OCI-LY7 (cell line): ENCODE measurements around the gene PCDHB8. TPM values are rescaled to one million over a fixed set of nuclear protein-coding genes. Genes with fewer than 3 reads are reported as not detected.
A peak's percentile ranks its signal among the peaks of the same experiment; 100 is the strongest.
"Not testable (repeated sequence)": the region's sequence is repeated elsewhere in the genome, so short reads cannot be mapped to it uniquely, and the experiment has no call there.

Source experiments
- BruUV-seq: library from RNA; stranded (reverse); fragments of 400-500 nt; replicated peaks from 2 replicates; lab custom pipeline; 2021; lab: Mats Ljungman, UMichigan
- CTCF ChIA-PET: fragments of 300-600 bp; sonication (Branson Sonifier 250); formaldehyde crosslinking; loops from one replicate; lab custom pipeline; 2022; ENCODE audit warnings: antibody characterized with exemption; ENCODE audit not compliant: unreplicated experiment; lab: Charles Lee
- POLR2A ChIA-PET: fragments of 300-600 bp; sonication (Branson Sonifier 250); formaldehyde crosslinking; loops from one replicate; lab custom pipeline; 2022; ENCODE audit warnings: antibody characterized with exemption; lab: Charles Lee
- DNase-seq: peaks from one replicate; pipeline ENCODE4 v3.0.0-alpha.2; 2015; ENCODE audit warnings: low spot score
- H2AFZ ChIP-seq: fragments of 200-600 bp; sonication (generic), shearing (Covaris generic); 2 replicates; pipeline ENCODE4 v1.6.1; 2014; ENCODE audit warnings: mild to moderate bottlenecking, antibody characterized with exemption, low read length, moderate library complexity
- H3K27ac ChIP-seq: fragments of 200-600 bp; sonication (generic); 2 replicates; pipeline ENCODE4 v1.5.1; 2014; ENCODE audit warnings: mixed run types, low read depth, mild to moderate bottlenecking, moderate library complexity, low read length, inconsistent platforms; ENCODE audit not compliant: poor library complexity, severe bottlenecking
- H3K36me3 ChIP-seq: fragments of 200-600 bp; sonication (generic); 2 replicates; pipeline ENCODE4 v1.6.1; 2014; ENCODE audit warnings: mild to moderate bottlenecking, antibody characterized with exemption, low read length, moderate library complexity, mixed read lengths; ENCODE audit not compliant: insufficient read depth
- H3K4me1 ChIP-seq: fragments of 200-600 bp; sonication (generic); 2 replicates; pipeline ENCODE4 v1.5.1; 2014; ENCODE audit warnings: mild to moderate bottlenecking, low read length; ENCODE audit not compliant: insufficient read depth, poor library complexity, severe bottlenecking
- H3K4me2 ChIP-seq: fragments of 200-600 bp; sonication (generic); 2 replicates; pipeline ENCODE4 v1.6.1; 2014; ENCODE audit warnings: mild to moderate bottlenecking, low read length
- H3K4me3 ChIP-seq: fragments of 200-600 bp; sonication (generic); 2 replicates; pipeline ENCODE4 v1.5.1; 2014; ENCODE audit warnings: mild to moderate bottlenecking, low read depth, low read length; ENCODE audit not compliant: poor library complexity, severe bottlenecking
- H3K79me2 ChIP-seq: fragments of 200-600 bp; sonication (generic); 2 replicates; pipeline ENCODE4 v1.6.1; 2016; ENCODE audit warnings: low read depth, mild to moderate bottlenecking, low read length, moderate library complexity, mixed read lengths; ENCODE audit not compliant: insufficient read depth
- H3K9me2 ChIP-seq: fragments of 200-600 bp; sonication (generic); 2 replicates; pipeline ENCODE4 v1.6.1; 2016; ENCODE audit warnings: mild to moderate bottlenecking, low read length, mixed read lengths; ENCODE audit not compliant: insufficient read depth
- H3K9me3 ChIP-seq: fragments of 200-600 bp; sonication (generic); 2 replicates; pipeline ENCODE4 v1.6.1; 2014; ENCODE audit warnings: mild to moderate bottlenecking, mixed run types, low read length, mixed read lengths
- H4K20me1 ChIP-seq: fragments of 200-600 bp; sonication (generic); 2 replicates; pipeline ENCODE4 v1.6.1; 2014; ENCODE audit warnings: mild to moderate bottlenecking, antibody characterized with exemption, low read length, moderate library complexity, mixed read lengths; ENCODE audit not compliant: insufficient read depth
- CTCF ChIP-seq: fragments of 200-600 bp; sonication (generic); conservative IDR thresholded peaks from 2 replicates; pipeline ENCODE4 v1.5.1; 2014; ENCODE audit warnings: mild to moderate bottlenecking, antibody characterized with exemption, low read length, moderate library complexity, mixed read lengths
- EZH2phosphoT487 ChIP-seq: fragments of 200-600 bp; sonication (generic); IDR thresholded peaks from 2 replicates; pipeline ENCODE4 v1.6.1; 2018; ENCODE audit warnings: low read depth, borderline replicate concordance, mild to moderate bottlenecking, mixed run types, antibody characterized with exemption, low read length, moderate library complexity, mixed read lengths
- intact Hi-C: fragments of 100-400 bp; cut with micrococcal nuclease; formaldehyde crosslinking; loops from one replicate; pipeline ENCODE4 v1.10.0; 2022; ENCODE audit not compliant: unreplicated experiment
- total RNA-seq, 2 experiments: library from RNA; depleted of rRNA in 1 of 2; stranded (reverse); fragments of >200 nt in 1 of 2; shearing (Covaris generic) in 1 of 2; gene quantifications; 2 replicates each; pipeline ENCODE4 v1.2.3, GENCODE V29; 2014 to 2022

PCDHB8 gene
- total RNA-seq, 2 experiments from 2014 or later = not detected

DNA sequence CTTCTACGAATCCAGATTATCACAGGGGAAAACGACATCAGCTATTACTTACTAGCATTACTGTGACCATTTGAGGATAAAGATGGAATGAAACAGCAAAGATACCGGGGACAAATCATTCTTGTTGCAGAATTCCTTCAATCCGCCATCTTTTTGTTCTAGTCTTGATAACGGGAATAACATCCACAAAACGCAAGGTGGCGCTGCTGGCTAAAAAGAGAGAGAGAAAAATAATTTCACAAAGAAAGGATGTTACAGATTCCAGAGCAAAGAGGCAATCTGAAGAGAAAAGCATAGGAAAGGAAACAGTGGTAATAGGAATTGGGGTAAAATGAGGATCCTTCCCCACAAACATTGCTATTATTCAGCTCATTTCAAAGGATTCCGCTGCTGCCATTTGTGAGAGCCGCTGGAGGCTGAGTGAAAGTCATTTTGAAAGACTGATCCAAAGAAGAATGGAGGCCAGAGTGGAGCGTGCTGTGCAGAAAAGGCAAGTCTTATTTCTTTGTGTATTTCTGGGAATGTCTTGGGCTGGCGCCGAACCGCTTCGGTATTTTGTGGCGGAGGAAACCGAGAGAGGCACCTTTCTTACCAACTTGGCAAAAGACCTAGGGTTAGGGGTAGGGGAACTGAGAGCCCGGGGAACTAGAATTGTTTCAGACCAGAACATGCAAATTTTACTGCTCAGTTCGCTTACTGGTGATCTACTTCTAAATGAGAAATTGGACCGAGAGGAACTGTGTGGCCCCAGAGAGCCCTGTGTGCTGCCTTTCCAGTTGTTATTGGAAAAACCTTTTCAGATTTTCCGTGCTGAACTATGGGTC, 5.0 kb upstream of the PCDHB8 start, which contains the start of gene PCDHB7:
Gene PCDHB7 (plus strand): TSS at position 264 of the 824 bp plus-strand sequence. CDS start 192 bp downstream, at position 456.
- Histone ChIP-seq H3K79me2 (no peaks in the 10 kb centered on the region), H3K36me3 (no peaks in the 10 kb centered on the region), H3K4me2 (no peak within 1 kb of the TSS), H3K9me3 (no peaks in the 10 kb centered on the region), H4K20me1 (no peaks in the 10 kb centered on the region), H3K27ac (no peak within 1 kb of the TSS), H3K9me2 (no peaks in the 10 kb centered on the region), H3K4me3 (no peak within 1 kb of the TSS), H2AFZ (0 out of 2 replicates have a peak within 1 kb of the TSS, but pooled peaks have one; percentile 8), H3K4me1 (no peaks in the 10 kb centered on the region)
- intact Hi-C loops = no loop called here
- POLR2A ChIA-PET = interaction anchor here (0.6 kb wide), 1 partner anchor 140 kb away, joined by 3 read pairs; no protein-coding TSS in a partner anchor
- peak; percentile 26 for DNase-seq
- no peak for TF ChIP-seq EZH2phosphoT487
- TF ChIP-seq CTCF = peak; percentile 83
- BruUV-seq = no TSS peak
- CTCF ChIA-PET = no interaction called here

GRCh38 chr5:141174291-141175104, 3.1 kb upstream of the PCDHB8 start:
- BruUV-seq, H3K79me2 ChIP-seq, H3K4me2 ChIP-seq, H4K20me1 ChIP-seq, H3K9me3 ChIP-seq, H3K27ac ChIP-seq, DNase-seq, CTCF ChIA-PET, POLR2A ChIA-PET, H3K9me2 ChIP-seq, intact Hi-C loops, H3K4me1 ChIP-seq, H3K4me3 ChIP-seq, H3K36me3 ChIP-seq, H2AFZ ChIP-seq: not testable (repeated sequence)

GRCh38 chr5:141175933-141176332, 1.7 kb upstream of the PCDHB8 start:
- intact Hi-C loops = no loop called here
- no TSS peak for BruUV-seq

DNA sequence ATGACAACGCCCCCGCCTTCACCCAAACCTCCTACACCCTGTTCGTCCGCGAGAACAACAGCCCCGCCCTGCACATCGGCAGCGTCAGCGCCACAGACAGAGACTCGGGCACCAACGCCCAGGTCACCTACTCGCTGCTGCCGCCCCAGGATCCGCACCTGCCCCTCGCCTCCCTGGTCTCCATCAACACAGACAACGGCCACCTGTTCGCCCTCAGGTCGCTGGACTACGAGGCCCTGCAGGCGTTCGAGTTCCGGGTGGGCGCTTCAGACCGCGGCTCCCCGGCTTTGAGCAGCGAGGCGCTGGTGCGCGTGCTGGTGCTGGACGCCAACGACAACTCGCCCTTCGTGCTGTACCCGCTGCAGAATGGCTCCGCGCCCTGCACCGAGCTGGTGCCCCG, 1.8 kb downstream of the PCDHB8 start:
- DNase-seq, H3K4me2 ChIP-seq, H3K27ac ChIP-seq, H3K9me2 ChIP-seq, H2AFZ ChIP-seq, intact Hi-C loops, H3K4me1 ChIP-seq, H4K20me1 ChIP-seq, H3K9me3 ChIP-seq, H3K79me2 ChIP-seq, CTCF ChIA-PET, BruUV-seq, H3K36me3 ChIP-seq, POLR2A ChIA-PET, H3K4me3 ChIP-seq: not testable (repeated sequence)

More at GRCh38 chr5:141175933-141176332, 1.7 kb upstream of the PCDHB8 start:
- ChIA-PET CTCF (no interaction called here), POLR2A (no interaction called here)
- H3K9me2 ChIP-seq = no peaks in the 10 kb centered on the region
- TF ChIP-seq CTCF = no peak
- no peak for TF ChIP-seq EZH2phosphoT487
- no peak overlapping the region for H2AFZ ChIP-seq
- H3K79me2 ChIP-seq = no peaks in the 10 kb centered on the region
- H3K36me3 ChIP-seq = no peaks in the 10 kb centered on the region
- H3K4me2 ChIP-seq = no peak overlapping the region
- H3K4me1 ChIP-seq = no peaks in the 10 kb centered on the region
- H3K9me3 ChIP-seq = no peaks in the 10 kb centered on the region
- H3K27ac ChIP-seq = no peak overlapping the region
- H4K20me1 ChIP-seq = no peaks in the 10 kb centered on the region
- no peak for DNase-seq
- no peak overlapping the region for H3K4me3 ChIP-seq
